ENCODE measurements around the gene MMP17. TPM values are rescaled to one million over a fixed set of nuclear protein-coding genes. Genes with fewer than 3 reads are reported as not detected.

MMP17 gene
- polyA plus RNA-seq, 1 donor (not counting 4 experiments of a cell fraction or from before 2014, with no cell fraction given) = 2.3 TPM

DNA sequence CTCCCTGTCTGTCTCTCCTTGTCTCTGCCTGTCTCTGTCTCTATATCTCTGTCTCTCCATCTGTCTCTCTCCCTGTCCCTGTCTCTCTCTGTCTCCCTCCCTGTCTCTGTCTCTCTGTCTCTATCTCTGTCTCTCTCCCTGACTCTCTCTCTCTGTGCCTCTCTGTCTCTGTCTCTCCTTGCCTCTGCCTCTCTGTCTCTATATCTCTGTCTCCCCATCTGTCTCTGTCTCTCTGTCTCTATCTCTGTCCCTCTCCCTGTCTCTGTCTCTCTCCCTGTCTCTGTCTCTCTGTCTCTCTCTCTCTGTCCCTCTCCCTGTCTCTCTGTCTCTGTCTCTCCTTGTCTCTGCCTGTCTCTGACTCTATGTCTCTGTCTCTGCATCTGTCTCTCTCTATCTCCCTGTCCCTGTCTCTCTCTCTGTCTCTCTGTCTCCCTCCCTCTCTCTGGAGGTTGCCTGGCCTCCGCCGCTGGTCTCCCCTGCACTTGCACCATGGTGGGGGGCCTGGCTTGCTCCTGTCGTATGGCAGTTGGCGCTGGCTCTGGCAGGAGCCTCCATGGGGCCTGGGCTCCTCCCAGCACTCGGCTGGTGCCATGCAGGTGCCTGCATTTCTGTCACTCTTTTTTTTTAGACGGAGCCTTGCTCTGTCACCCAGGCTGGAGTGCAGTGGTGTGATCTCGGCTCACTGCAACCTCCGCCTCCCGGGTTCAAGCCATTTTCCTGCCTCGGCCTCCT, 28.3 kb downstream of the MMP17 start:
- no peak for TF ChIP-seq EZH2 (IDR thresholded peaks at IDR 0.05; ENCODE audit: low read length)
- TF ChIP-seq, protein P1, sequence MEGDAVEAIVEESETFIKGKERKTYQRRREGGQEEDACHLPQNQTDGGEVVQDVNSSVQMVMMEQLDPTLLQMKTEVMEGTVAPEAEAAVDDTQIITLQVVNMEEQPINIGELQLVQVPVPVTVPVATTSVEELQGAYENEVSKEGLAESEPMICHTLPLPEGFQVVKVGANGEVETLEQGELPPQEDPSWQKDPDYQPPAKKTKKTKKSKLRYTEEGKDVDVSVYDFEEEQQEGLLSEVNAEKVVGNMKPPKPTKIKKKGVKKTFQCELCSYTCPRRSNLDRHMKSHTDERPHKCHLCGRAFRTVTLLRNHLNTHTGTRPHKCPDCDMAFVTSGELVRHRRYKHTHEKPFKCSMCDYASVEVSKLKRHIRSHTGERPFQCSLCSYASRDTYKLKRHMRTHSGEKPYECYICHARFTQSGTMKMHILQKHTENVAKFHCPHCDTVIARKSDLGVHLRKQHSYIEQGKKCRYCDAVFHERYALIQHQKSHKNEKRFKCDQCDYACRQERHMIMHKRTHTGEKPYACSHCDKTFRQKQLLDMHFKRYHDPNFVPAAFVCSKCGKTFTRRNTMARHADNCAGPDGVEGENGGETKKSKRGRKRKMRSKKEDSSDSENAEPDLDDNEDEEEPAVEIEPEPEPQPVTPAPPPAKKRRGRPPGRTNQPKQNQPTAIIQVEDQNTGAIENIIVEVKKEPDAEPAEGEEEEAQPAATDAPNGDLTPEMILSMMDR (optimal IDR thresholded peaks at IDR 0.05 in 1 of 3, IDR thresholded peaks at IDR 0.05 in 1 of 3, conservative IDR thresholded peaks at IDR 0.05 in 1 of 3; ENCODE audit: extremely low read depth in 1 of 3, insufficient read depth in 2 of 3, low read length in 3 of 3) = no peak
- no peak overlapping the region for H2AFZ ChIP-seq (ENCODE audit: control insufficient read depth, low read length)
- H3K4me3 ChIP-seq (ENCODE audit: control insufficient read depth in 2 of 3, extremely low read depth in 1 of 3, insufficient read depth in 2 of 3, low read depth in 1 of 3, low read length in 3 of 3) = no peak overlapping the region
- H3K4me1 ChIP-seq (ENCODE audit: control insufficient read depth, extremely low read depth, insufficient read depth, low read length) = peaks cover 8% of the 10 kb centered on the region
- FAIRE-seq = no peak
- H3K79me2 ChIP-seq (ENCODE audit: control insufficient read depth, insufficient read depth, low read length) = no peaks in the 10 kb centered on the region
- H3K9me1 ChIP-seq (ENCODE audit: control insufficient read depth, extremely low read depth, insufficient read depth, low read length) = no peaks in the 10 kb centered on the region
- H4K20me1 ChIP-seq (ENCODE audit: control insufficient read depth, extremely low read depth, insufficient read depth, low read length) = no peaks in the 10 kb centered on the region
- dilution Hi-C loops (cut with MboI; ENCODE audit: extremely low pct_ligation_motif_present, low sequenced_read_pairs) = no loop called here
- peaks cover 7% of the 10 kb centered on the region for H3K27me3 ChIP-seq (ENCODE audit: control insufficient read depth, extremely low read depth, insufficient read depth, low read length)
- no peak overlapping the region for H3K27ac ChIP-seq (ENCODE audit: control insufficient read depth, insufficient read depth, low read length)
- H3K9me3 ChIP-seq (ENCODE audit: control insufficient read depth, low read depth, low read length) = no peaks in the 10 kb centered on the region
- H3K4me2 ChIP-seq (ENCODE audit: control insufficient read depth, extremely low read depth, insufficient read depth, low read depth, low read length) = no peak overlapping the region
- no peak overlapping the region for H3K9ac ChIP-seq (ENCODE audit: control insufficient read depth, extremely low read depth, insufficient read depth, low read length)
- no peak for DNase-seq (ENCODE audit: low read depth, low spot score)
- no peaks in the 10 kb centered on the region for H3K36me3 ChIP-seq (ENCODE audit: control insufficient read depth in 2 of 2, extremely low read depth in 1 of 2, insufficient read depth in 2 of 2, low read length in 2 of 2)

DNA sequence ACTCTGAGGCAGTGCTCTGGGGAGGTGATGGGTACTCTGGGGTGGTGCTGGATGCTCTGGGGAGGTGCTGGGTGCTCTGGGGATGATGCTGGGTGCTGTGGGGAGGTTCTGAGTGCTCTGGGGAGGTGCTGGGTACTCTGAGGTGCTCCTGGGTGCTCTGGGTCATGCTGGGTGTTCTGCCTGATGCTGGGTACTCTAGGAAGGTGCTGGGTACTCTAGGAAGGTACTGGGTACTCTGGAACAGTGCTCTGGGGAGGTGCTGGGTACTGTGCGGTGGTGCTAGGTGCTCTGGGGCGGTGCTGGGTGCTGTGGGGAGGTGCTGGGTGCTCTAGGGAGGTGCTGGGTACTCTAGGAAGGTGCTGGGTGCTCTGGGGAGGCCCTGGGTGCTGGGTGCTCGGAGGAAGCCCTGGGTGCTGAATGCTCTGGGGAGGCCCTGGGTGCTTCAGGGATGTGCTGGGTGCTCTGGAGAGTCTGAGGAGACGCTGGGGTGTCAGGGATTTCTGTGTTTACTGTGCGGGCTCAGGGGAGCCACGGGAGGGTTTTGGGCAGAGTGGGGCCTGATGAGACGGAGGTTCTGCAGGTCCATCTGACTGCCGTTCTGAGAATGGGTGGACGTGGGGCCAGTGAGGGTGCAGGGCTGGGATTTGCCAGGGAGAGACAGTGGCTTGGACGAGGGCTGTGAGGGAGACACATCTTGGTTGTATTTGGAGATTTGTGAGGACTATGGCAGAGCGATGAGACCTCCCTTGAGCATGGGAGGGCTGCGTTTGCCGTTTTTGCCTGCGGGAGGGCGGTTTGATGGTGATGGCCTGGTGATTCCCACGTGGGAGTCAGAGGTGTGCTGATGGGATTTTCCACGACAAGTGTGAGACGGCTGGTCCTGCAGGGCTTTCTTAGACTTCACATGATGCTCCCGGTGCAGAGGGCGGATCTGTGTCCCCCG, 30.0 kb downstream of the MMP17 start:
- dilution Hi-C loops (cut with MboI; ENCODE audit: extremely low pct_ligation_motif_present, low sequenced_read_pairs) = no loop called here
- H3K36me3 ChIP-seq (ENCODE audit: control insufficient read depth in 2 of 2, extremely low read depth in 1 of 2, insufficient read depth in 2 of 2, low read length in 2 of 2) = no peaks in the 10 kb centered on the region
- no peak overlapping the region for H3K4me3 ChIP-seq (ENCODE audit: control insufficient read depth in 2 of 3, extremely low read depth in 1 of 3, insufficient read depth in 2 of 3, low read depth in 1 of 3, low read length in 3 of 3)
- no peak overlapping the region for H3K27ac ChIP-seq (ENCODE audit: control insufficient read depth, insufficient read depth, low read length)
- H3K4me1 ChIP-seq (ENCODE audit: control insufficient read depth, extremely low read depth, insufficient read depth, low read length) = peaks cover 10% of the 10 kb centered on the region
- TF ChIP-seq, protein P1 (optimal IDR thresholded peaks at IDR 0.05 in 1 of 3, IDR thresholded peaks at IDR 0.05 in 1 of 3, conservative IDR thresholded peaks at IDR 0.05 in 1 of 3; ENCODE audit: extremely low read depth in 1 of 3, insufficient read depth in 2 of 3, low read length in 3 of 3) = no peak
- no peak for TF ChIP-seq EZH2 (IDR thresholded peaks at IDR 0.05; ENCODE audit: low read length)
- H4K20me1 ChIP-seq (ENCODE audit: control insufficient read depth, extremely low read depth, insufficient read depth, low read length) = no peaks in the 10 kb centered on the region
- no peak for DNase-seq (ENCODE audit: low read depth, low spot score)
- no peaks in the 10 kb centered on the region for H3K9me3 ChIP-seq (ENCODE audit: control insufficient read depth, low read depth, low read length)
- no peak overlapping the region for H2AFZ ChIP-seq (ENCODE audit: control insufficient read depth, low read length)
- H3K4me2 ChIP-seq (ENCODE audit: control insufficient read depth, extremely low read depth, insufficient read depth, low read depth, low read length) = no peak overlapping the region
- H3K9ac ChIP-seq (ENCODE audit: control insufficient read depth, extremely low read depth, insufficient read depth, low read length) = no peak overlapping the region
- no peak for FAIRE-seq
- H3K79me2 ChIP-seq (ENCODE audit: control insufficient read depth, insufficient read depth, low read length) = no peaks in the 10 kb centered on the region
- peaks cover 7% of the 10 kb centered on the region for H3K27me3 ChIP-seq (ENCODE audit: control insufficient read depth, extremely low read depth, insufficient read depth, low read length)
- H3K9me1 ChIP-seq (ENCODE audit: control insufficient read depth, extremely low read depth, insufficient read depth, low read length) = no peaks in the 10 kb centered on the region
